Left forelimb (tissue), 1 donor: ENCODE measurements around the gene LRRC46.

Source experiments
- DNase-seq: peaks from one replicate; pipeline ENCODE4 v3.0.0-alpha.2; 2018; ENCODE audit warnings: low spot score

The LRRC46 gene

GRCh38 chr17:47830396-47831002 is 971 bp upstream of the LRRC46 start:
- DNase-seq = no peak

- DNase-seq = no peak
Observed at GRCh38 chr17:47831934-47832327, 461 bp downstream of the LRRC46 start.

- DNase-seq = no peak
Observed at GRCh38 chr17:47834756-47835155, 3.3 kb downstream of the LRRC46 start.

- DNase-seq = no peak
Observed at GRCh38 chr17:47836601-47837000, 5.1 kb downstream of the LRRC46 start.

- no peak for DNase-seq
Observed at GRCh38 chr17:47837401-47838039, 6.0 kb downstream of the LRRC46 start.

- DNase-seq = no peak
Observed at GRCh38 chr17:47838636-47839035, 7.2 kb downstream of the LRRC46 start.

- no peak for DNase-seq
Observed at GRCh38 chr17:47839071-47839470, 7.6 kb downstream of the LRRC46 start.

- DNase-seq = no peak
Observed at GRCh38 chr17:47840001-47840741, 8.7 kb downstream of the LRRC46 start.

GRCh38 chr17:47840742-47841487 is 9.4 kb downstream of the LRRC46 start, which contains the start of gene SCRN2:
Gene SCRN2 (minus strand): TSS chr17:47841273. CDS start chr17:47840843, 430 bp downstream.
- DNase-seq = peak; percentile 94

- DNase-seq = no peak
Observed at GRCh38 chr17:47841488-47842291, 10.2 kb downstream of the LRRC46 start.

GRCh38 chr17:47843391-47843730 is 11.9 kb downstream of the LRRC46 start:
- DNase-seq = no peak

GRCh38 chr17:47844227-47844626 is 12.8 kb downstream of the LRRC46 start:
- no peak for DNase-seq

GRCh38 chr17:47844814-47845715 is 13.6 kb downstream of the LRRC46 start:
- DNase-seq = no peak

- DNase-seq = no peak
Observed at GRCh38 chr17:47845716-47846075, 14.2 kb downstream of the LRRC46 start.

- no peak for DNase-seq
Observed at GRCh38 chr17:47846716-47847340, 15.4 kb downstream of the LRRC46 start.

- no peak for DNase-seq
Observed at GRCh38 chr17:47847341-47848197, 16.1 kb downstream of the LRRC46 start.

- DNase-seq = no peak
Observed at GRCh38 chr17:47848198-47848513, 16.7 kb downstream of the LRRC46 start.

GRCh38 chr17:47850373-47850691 is 18.9 kb downstream of the LRRC46 start:
- no peak for DNase-seq

GRCh38 chr17:47850692-47851573 is 19.5 kb downstream of the LRRC46 start, which contains the start of gene SP6:
Gene SP6 (minus strand): TSS chr17:47851163. CDS start chr17:47848429, 2,734 bp downstream.
- DNase-seq = no peak
